G401.6 (cell line): ENCODE results near the gene CTBP2.
"Not testable (repeated sequence)": the region's sequence is repeated elsewhere in the genome, so short reads cannot be mapped to it uniquely, and the experiment has no call there.

Experiments used
- FAIRE-seq: peaks from 2 replicates; lab custom pipeline; 2012; peaks lifted over from hg19 to GRCh38; lab: Jason Lieb, UNC

Gene CTBP2

GRCh38 chr10:124995605-124996004, 164.8 kb downstream of the CTBP2 start:
- FAIRE-seq = no peak

GRCh38 chr10:124994573-124995473, 165.5 kb downstream of the CTBP2 start:
- no peak for FAIRE-seq

DNA sequence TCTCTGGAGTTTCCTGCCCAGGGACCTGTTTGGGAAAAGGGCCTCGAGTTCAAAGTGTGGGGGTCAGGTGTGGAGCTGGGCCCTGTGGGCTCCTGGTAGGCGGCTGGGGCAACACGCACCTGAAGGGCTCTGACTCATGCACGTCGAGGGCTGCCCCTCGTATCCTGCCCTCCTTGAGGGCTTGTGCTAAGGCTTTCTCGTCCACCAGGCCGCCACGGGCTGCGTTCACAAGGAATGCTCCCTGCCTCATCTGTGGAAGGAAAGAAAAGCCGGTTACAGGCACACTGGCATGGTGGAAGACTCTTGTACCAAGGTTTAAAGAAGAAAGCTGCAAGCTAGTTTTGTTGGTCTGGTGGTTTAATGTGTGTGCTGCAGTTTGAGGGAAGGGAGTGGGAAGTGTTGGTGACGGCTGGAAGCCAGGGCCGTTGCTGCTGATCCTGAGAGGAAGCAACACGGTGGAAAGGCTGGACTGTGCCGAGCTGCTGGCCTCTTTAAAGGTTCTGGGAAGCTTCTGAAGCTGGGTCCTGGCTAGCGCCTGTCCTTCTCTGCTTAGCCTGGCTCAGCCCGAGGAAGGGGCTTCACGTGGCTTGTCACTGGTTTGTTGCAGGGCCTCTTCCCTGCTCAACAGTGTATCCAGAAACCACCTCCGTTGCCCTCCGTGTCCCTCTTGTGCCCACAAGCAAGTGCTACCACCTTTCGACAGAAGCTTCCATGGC, 166.5 kb downstream of the CTBP2 start:
- no peak for FAIRE-seq

- FAIRE-seq = no peak
Observed at GRCh38 chr10:124993345-124993708, 167.0 kb downstream of the CTBP2 start.

DNA sequence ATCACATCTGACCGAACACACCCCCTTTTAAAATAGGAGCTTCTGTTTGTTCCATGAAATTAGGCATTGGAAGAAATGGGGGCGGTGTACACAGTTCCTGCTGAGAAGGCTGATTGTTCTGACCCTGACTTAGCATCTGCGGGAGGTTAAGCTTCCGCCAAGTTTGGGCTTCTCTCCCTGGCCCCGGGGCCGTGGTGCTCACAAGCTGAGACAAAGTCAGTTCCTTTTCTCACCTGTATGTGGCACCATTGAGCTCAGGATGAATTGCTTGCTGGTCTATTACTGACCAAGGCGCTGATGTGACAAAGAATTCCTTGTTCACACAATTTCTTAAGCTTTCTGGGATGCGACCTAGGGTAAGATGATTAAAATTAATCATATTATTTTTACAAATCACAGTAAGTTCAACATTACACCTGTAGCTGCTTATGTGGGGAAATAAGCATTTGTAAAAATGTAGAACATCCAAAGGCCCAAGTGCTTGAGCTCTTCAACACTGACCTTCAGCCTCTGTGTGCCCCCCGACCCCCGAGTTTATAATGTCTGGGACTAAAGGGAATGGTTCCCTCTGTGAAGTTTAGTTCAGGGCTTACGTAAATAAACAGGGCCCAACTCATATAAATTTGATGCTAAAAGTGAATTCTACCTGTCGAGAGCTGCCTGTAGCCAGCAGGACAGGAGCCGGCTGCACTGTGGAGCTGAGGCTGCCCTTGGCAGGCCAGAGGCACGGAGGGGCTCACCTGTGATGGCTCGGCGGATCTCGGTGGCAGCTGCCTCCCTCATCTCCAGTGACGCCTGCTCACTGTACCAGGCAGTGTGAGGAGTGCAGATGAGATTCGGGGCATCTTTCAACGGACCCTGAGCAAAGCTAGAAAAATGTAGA, 167.7 kb downstream of the CTBP2 start:
- peak; percentile 25 for FAIRE-seq

- FAIRE-seq = no peak
Observed at GRCh38 chr10:124991835-124992234, 168.5 kb downstream of the CTBP2 start.

DNA sequence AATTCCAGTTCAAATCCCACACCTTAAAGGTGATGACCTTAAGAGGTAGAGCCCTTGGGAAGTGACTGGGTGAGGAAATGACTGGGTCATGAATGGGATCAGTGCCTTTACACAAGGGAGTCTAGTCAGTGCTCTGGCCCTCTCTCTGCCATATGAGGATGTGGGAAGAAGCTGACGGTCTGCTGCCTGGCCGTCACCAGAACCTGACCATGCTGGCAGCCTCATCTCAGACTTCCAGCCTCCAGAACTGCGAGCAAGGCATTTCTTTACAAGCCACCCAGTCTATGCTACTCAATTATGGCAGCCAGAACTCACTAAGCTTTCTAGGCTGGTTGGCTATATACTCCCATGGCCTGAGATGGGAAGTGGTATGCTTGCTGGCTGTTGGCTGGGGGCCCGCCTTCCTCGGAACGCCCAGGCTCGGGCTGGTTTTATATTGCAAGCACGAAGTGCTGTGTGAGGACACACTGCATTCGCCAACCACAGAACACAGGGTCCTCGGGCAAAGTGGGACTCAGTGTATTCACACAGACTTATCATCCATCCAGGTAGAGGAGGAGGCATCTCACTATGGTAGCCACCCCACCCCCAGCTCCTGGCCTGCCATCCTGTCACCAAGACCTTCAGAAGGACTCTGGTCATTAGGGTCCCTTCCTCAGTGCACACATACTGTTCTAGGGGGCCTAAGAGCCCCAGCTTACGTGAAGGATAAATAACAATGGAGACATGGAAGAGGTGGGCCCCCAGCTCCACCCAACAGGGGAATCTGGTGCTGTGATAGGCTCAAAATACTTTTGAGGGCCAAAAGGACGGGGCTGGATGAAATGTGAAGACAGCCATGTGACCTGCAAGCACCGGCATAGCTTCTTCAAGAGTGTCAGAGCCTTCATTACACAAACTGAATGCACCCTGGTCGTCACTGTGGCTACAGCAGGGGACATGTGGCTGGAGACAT, 169.4 kb downstream of the CTBP2 start:
- no peak for FAIRE-seq

DNA sequence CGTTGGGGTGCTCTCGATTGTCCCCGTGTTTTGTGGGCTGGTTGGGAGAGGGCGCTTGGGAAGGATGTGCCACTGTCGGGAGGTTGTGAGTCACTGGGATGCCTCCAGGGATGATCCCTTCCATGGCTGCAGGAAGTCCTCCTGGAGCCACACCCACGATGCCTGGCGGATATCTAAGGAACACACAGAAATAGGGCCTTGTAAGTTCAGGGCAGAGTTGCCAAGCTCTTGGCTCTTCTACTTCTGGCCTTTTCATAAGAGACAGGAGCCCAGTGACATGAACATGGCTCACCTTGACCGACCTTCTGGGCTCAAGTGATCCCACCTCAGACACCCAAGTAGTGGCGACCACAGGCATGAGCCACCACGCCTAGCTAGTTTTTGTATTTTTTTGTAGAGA, 170.8 kb downstream of the CTBP2 start:
- no peak for FAIRE-seq

GRCh38 chr10:124988753-124989152, 171.6 kb downstream of the CTBP2 start:
- not testable (repeated sequence) for FAIRE-seq

DNA sequence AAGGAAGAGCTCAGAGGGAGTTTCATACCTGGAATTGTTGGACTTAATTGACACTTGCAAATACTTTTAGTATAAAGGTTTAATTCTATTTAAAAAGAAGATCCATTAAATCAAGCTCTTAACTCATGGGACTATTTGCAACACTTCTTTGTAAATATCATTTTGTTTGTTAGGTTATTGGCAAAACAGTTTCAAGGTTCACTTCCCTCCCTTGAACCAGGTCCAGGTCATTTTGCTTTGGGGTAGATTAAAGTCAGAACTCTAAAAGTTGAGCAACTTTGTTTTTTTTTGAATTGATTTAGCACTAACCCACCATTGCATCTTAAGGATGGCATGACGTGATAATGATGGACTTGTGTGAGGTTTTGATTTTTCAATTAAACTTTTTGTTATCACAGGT, 172.6 kb downstream of the CTBP2 start:
- FAIRE-seq = no peak

DNA sequence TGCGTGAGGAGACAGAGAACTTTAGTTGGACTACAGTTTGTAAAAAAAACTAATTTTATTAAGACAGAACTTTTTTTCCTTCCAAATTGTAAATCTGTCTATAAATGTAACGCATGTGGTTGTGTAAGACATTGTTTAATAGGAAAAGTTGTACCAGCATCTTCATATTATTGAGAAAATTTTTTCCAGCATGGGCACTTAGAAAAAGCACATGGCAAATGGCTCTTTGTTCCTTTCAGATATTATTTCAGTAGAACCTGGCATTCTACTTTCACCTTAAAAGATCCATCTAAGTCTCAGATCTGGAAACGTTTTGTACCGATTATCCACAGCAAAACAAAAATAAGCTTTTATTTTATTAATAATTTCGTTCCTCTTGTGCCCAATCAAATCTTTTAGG, 175.2 kb downstream of the CTBP2 start:
- no peak for FAIRE-seq

GRCh38 chr10:124984376-124984775, 176.0 kb downstream of the CTBP2 start:
- FAIRE-seq = peak; percentile 34

- no peak for FAIRE-seq
Observed at GRCh38 chr10:124983321-124983720, 177.0 kb downstream of the CTBP2 start.

GRCh38 chr10:124978376-124978725, 182.0 kb downstream of the CTBP2 start:
- FAIRE-seq = no peak

- no peak for FAIRE-seq
Observed at GRCh38 chr10:124977648-124978375, 182.6 kb downstream of the CTBP2 start.

- no peak for FAIRE-seq
Observed at GRCh38 chr10:124977161-124977560, 183.2 kb downstream of the CTBP2 start.

GRCh38 chr10:124975977-124976514, 184.3 kb downstream of the CTBP2 start:
- FAIRE-seq = no peak

GRCh38 chr10:124974131-124974530, 186.2 kb downstream of the CTBP2 start:
- FAIRE-seq = no peak

- no peak for FAIRE-seq
Observed at GRCh38 chr10:124972637-124973036, 187.7 kb downstream of the CTBP2 start.

DNA sequence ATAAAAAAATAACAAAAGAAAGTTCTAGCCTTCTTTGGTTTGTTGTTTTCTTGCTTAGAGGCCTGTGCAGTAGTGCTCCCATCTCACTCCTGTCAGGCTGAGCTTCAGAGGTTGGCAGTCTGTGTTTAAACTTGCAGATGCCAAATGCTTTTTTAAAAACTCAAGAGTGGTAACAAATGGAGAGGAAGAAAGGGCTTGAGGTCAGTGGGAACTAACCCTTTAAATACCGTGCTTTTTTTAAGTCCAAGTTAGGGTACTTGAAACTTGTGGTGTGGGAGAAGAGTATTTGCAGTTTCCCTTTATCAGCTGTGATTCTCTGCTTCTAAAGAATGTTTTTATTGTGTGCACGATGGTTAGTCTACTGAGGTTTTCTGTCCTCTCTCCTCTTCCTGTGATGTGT, 189.1 kb downstream of the CTBP2 start:
- no peak for FAIRE-seq

DNA sequence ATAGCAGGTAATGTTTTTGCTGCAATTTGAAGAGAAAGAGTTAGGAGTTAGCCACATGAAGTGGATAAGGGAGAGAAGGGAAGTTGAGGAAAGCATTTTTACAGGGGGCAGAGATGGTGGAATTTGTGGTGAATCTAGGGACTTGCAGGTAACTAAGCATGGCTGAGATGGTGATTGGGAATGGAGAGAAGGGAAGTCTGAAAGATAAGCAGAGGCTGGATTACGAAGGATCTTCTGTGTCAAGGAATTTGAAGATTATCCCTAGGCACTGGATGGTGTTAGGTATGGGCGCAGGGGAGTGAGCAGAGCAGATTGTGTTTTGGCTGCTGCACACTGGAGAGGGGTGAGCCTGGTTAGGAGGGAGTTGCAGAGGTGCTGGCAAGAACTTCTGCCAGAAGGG, 193.1 kb downstream of the CTBP2 start:
- no peak for FAIRE-seq
